A549 (cell line): Measurements from ENCODE around the gene ZER1.

Experiments
- CHD2 ChIP-seq: fragments of 150-350 bp; IDR thresholded peaks from 2 replicates; pipeline ENCODE4 v1.6.1; 2014; ENCODE audit warnings: low read length; ENCODE audit not compliant: partially characterized antibody
- CTCF ChIP-seq: fragments of >200 bp; sonication (Bioruptor Twin); formaldehyde crosslinking; IDR thresholded peaks from 3 replicates; pipeline ENCODE4 v1.5.1; 2016
- EP300 ChIP-seq, 2 experiments: fragments of >200 bp; sonication (Bioruptor Twin); formaldehyde crosslinking; IDR thresholded peaks; 2 replicates in 1 of 2; 3 replicates in 1 of 2; pipeline ENCODE4 v1.6.1; 2016 to 2017
- FOSL2 ChIP-seq, 2 experiments: fragments of 450-650 bp in 1 of 2; fragments of >200 bp in 1 of 2; sonication (Bioruptor Twin) in 1 of 2; formaldehyde crosslinking; IDR thresholded peaks; 2 replicates each; pipeline versions ENCODE4 v1.5.0 to v1.6.1; 2016 to 2020; ENCODE audit warnings: mild to moderate bottlenecking in 1 of 2, moderate library complexity in 1 of 2
- MAFK ChIP-seq: fragments of 450-650 bp; IDR thresholded peaks from 2 replicates; pipeline ENCODE4 v1.6.1; 2014; ENCODE audit not compliant: partially characterized antibody
- MAZ ChIP-seq: fragments of 150-350 bp; IDR thresholded peaks from 2 replicates; pipeline ENCODE4 v1.6.1; 2014; ENCODE audit warnings: antibody characterized with exemption, low read depth, low read length, borderline replicate concordance
- MYC ChIP-seq: IDR thresholded peaks from 2 replicates; pipeline ENCODE4 v1.6.1; 2012; ENCODE audit warnings: mild to moderate bottlenecking, inconsistent platforms, low read length, improper control_type of control experiment, borderline replicate concordance

GRCh38 chr9:128702949-128703615 is 68.6 kb downstream of the ZER1 start:
- no peak for TF ChIP-seq CTCF
- TF ChIP-seq FOSL2 (IDR thresholded peaks at IDR 0.05) = no peak
- no peak for TF ChIP-seq FOSL2 (CRISPR knock-in tag; IDR thresholded peaks at IDR 0.05)
- no peak for TF ChIP-seq MAFK
- TF ChIP-seq EP300 (IDR thresholded peaks at IDR 0.05) = no peak
- TF ChIP-seq MAZ = no peak
- TF ChIP-seq MYC = no peak
- TF ChIP-seq CHD2 = no peak
